NAMALWA (cell line): Measurements from ENCODE around the gene FAM120C.

Experiments
- DNase-seq: peaks from one replicate; pipeline ENCODE4 v3.0.0-alpha.2; 2015; ENCODE audit warnings: low spot score

FAM120C gene

GRCh38 chrX:54030329-54030728, 152.7 kb downstream of the FAM120C start:
- DNase-seq: no peak

GRCh38 chrX:54029529-54030143, 153.4 kb downstream of the FAM120C start:
- DNase-seq: no peak

- DNase-seq: no peak
These were observed 158.7 kb downstream of the FAM120C start for GRCh38 chrX:54024350-54024749.
